GM12878 (cell line): ENCODE measurements around the gene MPIG6B. TPM values are rescaled to one million over a fixed set of nuclear protein-coding genes. Genes with fewer than 3 reads are reported as not detected.

Experiments used
- ATAC-seq: fragments of 200-7000 bp; cut with Tn5 transposase; 3 replicates; pipeline ENCODE4 v1.9.1; 2020; ENCODE audit warnings: mild to moderate bottlenecking, moderate library complexity
- BruUV-seq: library from RNA; stranded (reverse); fragments of 400-500 nt; replicated peaks from 2 replicates; lab custom pipeline; 2021; lab: Mats Ljungman, UMichigan
- CTCF ChIA-PET: fragments of 300-600 bp; sonication (Branson Sonifier 250); formaldehyde crosslinking; extraction: SDS; loops from one replicate; lab custom pipeline; 2021; ENCODE audit warnings: inconsistent platforms; lab: Yijun Ruan, JAX
- POLR2A ChIA-PET: fragments of 350-600 bp; formaldehyde crosslinking; extraction: SDS; loops from one replicate; lab custom pipeline; 2021; ENCODE audit warnings: inconsistent platforms; lab: Charles Lee
- RAD21 ChIA-PET: fragments of 300-600 bp; sonication (Branson Sonifier 250); formaldehyde crosslinking; loops from one replicate; lab custom pipeline; 2023; ENCODE audit warnings: antibody characterized with exemption; ENCODE audit not compliant: unreplicated experiment; lab: Charles Lee
- SMC1A ChIA-PET: fragments of 300-600 bp; sonication (Branson Sonifier 250); formaldehyde crosslinking; loops from one replicate; lab custom pipeline; 2023; ENCODE audit not compliant: unreplicated experiment, uncharacterized antibody; lab: Charles Lee
- DNase-seq: peaks from one replicate; pipeline ENCODE4 v3.0.0-alpha.2; 2011; ENCODE audit warnings: low read depth, low spot score
- FAIRE-seq: peaks from 3 replicates; lab custom pipeline; 2011; peaks lifted over from hg19 to GRCh38; lab: Jason Lieb, UNC
- H2AFZ ChIP-seq: 2 replicates; pipeline ENCODE4 v1.6.0; 2011; ENCODE audit warnings: low read depth, low read length, control low read depth; ENCODE audit not compliant: control insufficient read depth
- H3K27ac ChIP-seq: 2 replicates; pipeline ENCODE4 v1.5.1; 2011; ENCODE audit warnings: control low read depth; ENCODE audit not compliant: control insufficient read depth, insufficient read depth
- H3K27me3 ChIP-seq, 2 experiments: replicated peaks in 1 of 2; 2 replicates each; pipeline versions ENCODE4 v1.6.0 to v1.6.1; 2011; ENCODE audit warnings: low read length in 1 of 2; ENCODE audit not compliant: control insufficient read depth in 2 of 2, insufficient read depth in 2 of 2
- H3K36me3 ChIP-seq, 2 experiments: 2 replicates each; pipeline ENCODE4 v1.5.1; 2011; ENCODE audit warnings: low read length in 1 of 2; ENCODE audit not compliant: control insufficient read depth in 2 of 2, insufficient read depth in 2 of 2
- H3K4me1 ChIP-seq: 2 replicates; pipeline ENCODE4 v1.6.1; 2011; ENCODE audit warnings: mild to moderate bottlenecking, low read length, moderate library complexity, mixed read lengths; ENCODE audit not compliant: control insufficient read depth, insufficient read depth
- H3K4me2 ChIP-seq: 2 replicates; pipeline ENCODE4 v1.6.0; 2011; ENCODE audit warnings: control low read depth; ENCODE audit not compliant: control insufficient read depth, insufficient read depth
- H3K4me3 ChIP-seq: fragments of 200-600 bp; sonication (generic); 2 replicates; pipeline ENCODE4 v1.5.1; 2016
- H3K79me2 ChIP-seq: 2 replicates; pipeline ENCODE4 v1.6.0; 2011; ENCODE audit warnings: low read length; ENCODE audit not compliant: control insufficient read depth, insufficient read depth
- H3K9ac ChIP-seq: 2 replicates; pipeline ENCODE4 v1.8.0; 2011; ENCODE audit warnings: low read length, control low read depth, mixed read lengths; ENCODE audit not compliant: control insufficient read depth, insufficient read depth
- H3K9me3 ChIP-seq: replicated peaks from 3 replicates; pipeline ENCODE4 v1.5.1; 2011; ENCODE audit warnings: mild to moderate bottlenecking, low read length; ENCODE audit not compliant: control insufficient read depth, insufficient read depth
- H4K20me1 ChIP-seq: 2 replicates; pipeline ENCODE4 v1.6.0; 2011; ENCODE audit not compliant: control insufficient read depth, insufficient read depth
- CTCF ChIP-seq, 3 experiments: IDR thresholded peaks in 2 of 3; conservative IDR thresholded peaks in 1 of 3; 2 replicates each; pipeline ENCODE4 v1.5.1; 2011; ENCODE audit warnings: low read depth in 3 of 3, low read length in 3 of 3, mild to moderate bottlenecking in 3 of 3, control low read depth in 2 of 3, moderate library complexity in 2 of 3, inconsistent platforms in 1 of 3, mixed read lengths in 1 of 3; ENCODE audit not compliant: control insufficient read depth in 2 of 3, insufficient read depth in 1 of 3; ENCODE audit errors: extremely low read depth in 1 of 3
- CUX1 ChIP-seq: IDR thresholded peaks from 2 replicates; pipeline ENCODE4 v1.6.1; 2012; ENCODE audit warnings: improper control_type of control experiment, low read depth, low read length; ENCODE audit not compliant: insufficient replicate concordance
- FOXM1 ChIP-seq: IDR thresholded peaks from 2 replicates; pipeline ENCODE4 v1.6.1; 2012; ENCODE audit warnings: low read depth, mild to moderate bottlenecking, inconsistent platforms, low read length, moderate library complexity
- IKZF2 ChIP-seq, 2 experiments: fragments of 450-650 bp; IDR thresholded peaks; 2 replicates each; pipeline ENCODE4 v1.6.1; 2017; ENCODE audit warnings: mild to moderate bottlenecking in 2 of 2, moderate library complexity in 2 of 2
- NKRF ChIP-seq: fragments of 450-650 bp; conservative IDR thresholded peaks from 2 replicates; pipeline ENCODE4 v1.6.1; 2017; ENCODE audit warnings: mild to moderate bottlenecking, moderate library complexity
- PAX8 ChIP-seq: fragments of 450-650 bp; IDR thresholded peaks from 2 replicates; pipeline ENCODE4 v1.6.1; 2017; ENCODE audit warnings: mild to moderate bottlenecking, moderate library complexity
- POLR2A ChIP-seq: IDR thresholded peaks from 2 replicates; pipeline ENCODE4 v1.6.1; 2011; ENCODE audit warnings: low read depth, mild to moderate bottlenecking, low read length
- RFX5 ChIP-seq: IDR thresholded peaks from 2 replicates; pipeline ENCODE4 v1.6.1; 2011; ENCODE audit warnings: low read depth, low read length, improper control_type of control experiment
- WGBS: methylation state at CpG from one replicate; pipeline ENCODE4 v1.1.6; 2016; ENCODE audit warnings: low lambda C conversion rate; ENCODE audit not compliant: insufficient replicate concordance, insufficient coverage; ENCODE audit errors: missing lambda C conversion rate; 5-methylcytosine and 5-hydroxymethylcytosine counted together
- in situ Hi-C: fragments of 300-500 bp; cut with MboI; formaldehyde crosslinking; loops from 9 replicates; pipeline ENCODE4 v1.14.3; 2018; ENCODE audit warnings: mixed read lengths
- intact Hi-C: fragments of 100-400 bp; cut with micrococcal nuclease; formaldehyde crosslinking; loops from one replicate; pipeline ENCODE4 v1.14.2; 2022; ENCODE audit not compliant: unreplicated experiment
- polyA plus RNA-seq, 11 experiments: library from polyadenylated mRNA; depleted of rRNA in 4 of 11; unstranded in 6 of 11; stranded (reverse) in 5 of 11; fragments of >200 nt; fragmentation: Nextera tagmentation in 4 of 11; fragmentation: Illumina TruSeq in 1 of 11; extraction: Ambion mirVana in 4 of 11; extraction: Trizol in 1 of 11; gene quantifications; 1 replicate in 1 of 11; 2 replicates in 10 of 11; pipeline versions ENCODE4 v1.2.1 to v1.2.3, GENCODE V29; 2011 to 2016; ENCODE audit warnings: inconsistent platforms in 2 of 11, missing spikeins in 2 of 11, low read depth in 1 of 11
- total RNA-seq, 4 experiments: library from RNA; depleted of rRNA in 3 of 4; stranded (reverse); fragments of >200 nt in 3 of 4; fragmentation: Illumina TruSeq in 1 of 4; extraction: Trizol in 1 of 4; gene quantifications; 2 replicates each; pipeline versions ENCODE4 v1.2.1 to v1.2.3, GENCODE V29; 2013 to 2021

MPIG6B gene
- total and polyA plus RNA-seq, 10 of the 15 experiments (the other 5 are each of a cell fraction or from before 2014, with no cell fraction given): not detected

GRCh38 chr6:31689249-31690110, 33.7 kb upstream of the MPIG6B start (continued):
- TF ChIP-seq CTCF (IDR thresholded peaks at IDR 0.05 in 2 of 3, conservative IDR thresholded peaks at IDR 0.05 in 1 of 3; ENCODE audit: control insufficient read depth in 2 of 3, extremely low read depth in 1 of 3, insufficient read depth in 1 of 3, low read depth in 3 of 3, low read length in 3 of 3): peak; percentile 21 to 39 (median 34); a peak in 3 of 6 replicates

GRCh38 chr6:31690231-31691077, 32.7 kb upstream of the MPIG6B start:
- H2AFZ ChIP-seq: no peak overlapping the region
- intact Hi-C loops (no loop called here), in situ Hi-C loops (no loop called here)
- FAIRE-seq (no peak), ATAC-seq (no peak), DNase-seq (no peak)
- H3K4me1 ChIP-seq: no peaks in the 10 kb centered on the region
- peaks cover 15 to 41% of the 10 kb centered on the region in 2 experiments for H3K36me3 ChIP-seq
- no peaks in the 10 kb centered on the region for H4K20me1 ChIP-seq
- H3K27ac ChIP-seq: no peak overlapping the region
- no peaks in the 10 kb centered on the region for H3K9me3 ChIP-seq
- 76% methylated on average over 10 of the region's 10 CpGs for WGBS
- ChIA-PET RAD21 (interaction anchor here (1.1 kb wide), 1 partner anchor 68 kb away, joined by 3 read pairs; no protein-coding TSS in a partner anchor), SMC1A (interaction anchor here (0.7 to 0.8 kb wide), 3 partner anchors 11 to 173 kb away, joined by 3 to 4 read pairs (median 3); no protein-coding TSS in a partner anchor), POLR2A (interaction anchor here (0.5 to 0.8 kb wide), 3 partner anchors 28 to 140 kb away, joined by 3 to 7 read pairs (median 3); no protein-coding TSS in a partner anchor), CTCF (interaction anchor here (0.7 to 2.3 kb wide), 3 partner anchors 15 to 139 kb away, joined by 4 to 7 read pairs (median 5); no protein-coding TSS in a partner anchor)
- no peak overlapping the region for H3K9ac ChIP-seq
- H3K4me2 ChIP-seq: no peak overlapping the region
- H3K4me3 ChIP-seq: no peak overlapping the region
- no peaks in the 10 kb centered on the region for H3K79me2 ChIP-seq
- H3K27me3 ChIP-seq: no peaks in the 10 kb centered on the region
- BruUV-seq: no TSS peak
- TF ChIP-seq POLR2A: no peak; the same call in 1 of the 2 replicates
- no peak for TF ChIP-seq RFX5
- TF ChIP-seq FOXM1: no peak
- TF ChIP-seq PAX8: no peak
- TF ChIP-seq NKRF: no peak
- TF ChIP-seq CUX1: no peak
- no peak for TF ChIP-seq IKZF2 (IDR thresholded peaks at IDR 0.05)
